ENCODE data around the gene CHDH.

- TF ChIP-seq CTCF (IDR thresholded peaks at IDR 0.05) (no peak), EZH2 (IDR thresholded peaks at IDR 0.05; ENCODE audit: borderline replicate concordance, insufficient read depth, low read depth, low read length, poor library complexity, severe bottlenecking) (no peak)
These were observed 82.0 kb downstream of the CHDH start for GRCh38 chr3:53764026-53764775.

Measured in B cell (primary cell).